ENCODE data around the gene MAGI3.
"Not testable (repeated sequence)": the region's sequence is repeated elsewhere in the genome, so short reads cannot be mapped to it uniquely, and the experiment has no call there.

Gene MAGI3

GRCh38 chr1:113401067-113401466, 10.8 kb downstream of the MAGI3 start:
- no peak for DNase-seq

GRCh38 chr1:113401728-113402127, 11.4 kb downstream of the MAGI3 start:
- DNase-seq, result no peak

- no peak for DNase-seq
Observed at GRCh38 chr1:113403065-113403464, 12.8 kb downstream of the MAGI3 start.

- no peak for DNase-seq
Observed at GRCh38 chr1:113405573-113405972, 15.3 kb downstream of the MAGI3 start.

- not testable (repeated sequence) for DNase-seq
Observed at GRCh38 chr1:113406149-113406548, 15.8 kb downstream of the MAGI3 start.

- no peak for DNase-seq
Observed at GRCh38 chr1:113409363-113409762, 19.0 kb downstream of the MAGI3 start.

GRCh38 chr1:113412020-113412419, 21.7 kb downstream of the MAGI3 start:
- not testable (repeated sequence) for DNase-seq

GRCh38 chr1:113415310-113416070, 25.2 kb downstream of the MAGI3 start:
- DNase-seq, result no peak

GRCh38 chr1:113416071-113416470, 25.8 kb downstream of the MAGI3 start:
- not testable (repeated sequence) for DNase-seq

GRCh38 chr1:113416496-113416895, 26.2 kb downstream of the MAGI3 start:
- DNase-seq, result no peak

GRCh38 chr1:113422315-113423068, 32.2 kb downstream of the MAGI3 start:
- no peak for DNase-seq

- no peak for DNase-seq
Observed at GRCh38 chr1:113423826-113424225, 33.5 kb downstream of the MAGI3 start.

GRCh38 chr1:113429461-113430153, 39.3 kb downstream of the MAGI3 start:
- DNase-seq, result no peak

GRCh38 chr1:113433184-113433583, 42.9 kb downstream of the MAGI3 start:
- DNase-seq, result no peak

GRCh38 chr1:113434081-113434873, 44.0 kb downstream of the MAGI3 start:
- no peak for DNase-seq

- no peak for DNase-seq
Observed at GRCh38 chr1:113434874-113435175, 44.5 kb downstream of the MAGI3 start.

GRCh38 chr1:113437554-113438341, 47.4 kb downstream of the MAGI3 start:
- no peak for DNase-seq

- no peak for DNase-seq
Observed at GRCh38 chr1:113438505-113439276, 48.4 kb downstream of the MAGI3 start.

GRCh38 chr1:113439277-113439670, 49.0 kb downstream of the MAGI3 start:
- no peak for DNase-seq

GRCh38 chr1:113442131-113442530, 51.8 kb downstream of the MAGI3 start:
- no peak for DNase-seq

- no peak for DNase-seq
Observed at GRCh38 chr1:113444857-113445256, 54.5 kb downstream of the MAGI3 start.

Data from activated effector memory CD4-positive, alpha-beta T cell treated with Interleukin-2 at 50 U/mL for 16 hours (primary cell).